Kidney epithelial cell (primary cell): ENCODE results near the gene ARMC5. TPM values are rescaled to one million over a fixed set of nuclear protein-coding genes. Genes with fewer than 3 reads are reported as not detected.

Source experiments
- DNase-seq: peaks from one replicate; pipeline ENCODE4 v3.0.0-alpha.2; 2010; ENCODE audit warnings: low read depth
- H3K27me3 ChIP-seq: 2 replicates; pipeline ENCODE4 v1.6.0; 2011; ENCODE audit warnings: low read length; ENCODE audit not compliant: control insufficient read depth, insufficient read depth
- H3K36me3 ChIP-seq: 2 replicates; pipeline ENCODE4 v1.5.1; 2011; ENCODE audit warnings: low read length; ENCODE audit not compliant: control insufficient read depth, insufficient read depth
- H3K4me3 ChIP-seq: 2 replicates; pipeline ENCODE4 v1.5.1; 2011; ENCODE audit warnings: low read depth, mild to moderate bottlenecking, control low read depth, low read length
- total RNA-seq: library from RNA; depleted of rRNA; stranded (reverse); fragments of >200 nt; gene quantifications from 2 replicates; pipeline ENCODE4 v1.2.3, GENCODE V29; 2015
- TF ChIP-seq, protein P1 (sequence below): IDR thresholded peaks from 2 replicates; pipeline ENCODE4 v1.5.1; 2011; ENCODE audit warnings: mild to moderate bottlenecking, moderate library complexity, low read length, control low read depth, inconsistent platforms; ENCODE audit not compliant: insufficient read depth, poor library complexity, severe bottlenecking

ARMC5 gene
- total RNA-seq, 1 donor from 2014 or later, result 18.7 TPM

DNA sequence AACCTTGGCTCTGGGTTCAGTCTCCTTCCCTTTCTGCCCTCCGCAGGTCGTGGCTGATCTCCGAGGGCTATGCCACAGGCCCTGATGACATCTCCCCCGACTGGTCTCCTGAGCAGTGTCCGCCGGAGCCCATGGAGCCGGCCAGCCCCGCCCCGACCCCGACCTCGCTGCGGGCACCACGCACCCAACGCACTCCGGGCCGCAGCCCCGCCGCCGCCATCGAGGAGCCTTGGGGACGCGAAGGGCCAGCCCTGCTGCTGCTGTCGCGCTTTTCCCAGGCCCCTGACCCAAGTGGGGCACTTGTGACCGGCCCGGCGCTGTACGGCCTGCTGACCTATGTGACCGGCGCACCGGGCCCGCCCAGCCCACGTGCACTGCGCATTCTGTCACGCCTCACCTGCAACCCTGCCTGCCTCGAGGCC is 5.1 kb downstream of the ARMC5 start:
- TF ChIP-seq, protein P1, sequence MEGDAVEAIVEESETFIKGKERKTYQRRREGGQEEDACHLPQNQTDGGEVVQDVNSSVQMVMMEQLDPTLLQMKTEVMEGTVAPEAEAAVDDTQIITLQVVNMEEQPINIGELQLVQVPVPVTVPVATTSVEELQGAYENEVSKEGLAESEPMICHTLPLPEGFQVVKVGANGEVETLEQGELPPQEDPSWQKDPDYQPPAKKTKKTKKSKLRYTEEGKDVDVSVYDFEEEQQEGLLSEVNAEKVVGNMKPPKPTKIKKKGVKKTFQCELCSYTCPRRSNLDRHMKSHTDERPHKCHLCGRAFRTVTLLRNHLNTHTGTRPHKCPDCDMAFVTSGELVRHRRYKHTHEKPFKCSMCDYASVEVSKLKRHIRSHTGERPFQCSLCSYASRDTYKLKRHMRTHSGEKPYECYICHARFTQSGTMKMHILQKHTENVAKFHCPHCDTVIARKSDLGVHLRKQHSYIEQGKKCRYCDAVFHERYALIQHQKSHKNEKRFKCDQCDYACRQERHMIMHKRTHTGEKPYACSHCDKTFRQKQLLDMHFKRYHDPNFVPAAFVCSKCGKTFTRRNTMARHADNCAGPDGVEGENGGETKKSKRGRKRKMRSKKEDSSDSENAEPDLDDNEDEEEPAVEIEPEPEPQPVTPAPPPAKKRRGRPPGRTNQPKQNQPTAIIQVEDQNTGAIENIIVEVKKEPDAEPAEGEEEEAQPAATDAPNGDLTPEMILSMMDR, result no peak
- no peak for DNase-seq
- no peaks in the 10 kb centered on the region for H3K36me3 ChIP-seq
- H3K4me3 ChIP-seq, result no peak overlapping the region
- no peaks in the 10 kb centered on the region for H3K27me3 ChIP-seq

DNA sequence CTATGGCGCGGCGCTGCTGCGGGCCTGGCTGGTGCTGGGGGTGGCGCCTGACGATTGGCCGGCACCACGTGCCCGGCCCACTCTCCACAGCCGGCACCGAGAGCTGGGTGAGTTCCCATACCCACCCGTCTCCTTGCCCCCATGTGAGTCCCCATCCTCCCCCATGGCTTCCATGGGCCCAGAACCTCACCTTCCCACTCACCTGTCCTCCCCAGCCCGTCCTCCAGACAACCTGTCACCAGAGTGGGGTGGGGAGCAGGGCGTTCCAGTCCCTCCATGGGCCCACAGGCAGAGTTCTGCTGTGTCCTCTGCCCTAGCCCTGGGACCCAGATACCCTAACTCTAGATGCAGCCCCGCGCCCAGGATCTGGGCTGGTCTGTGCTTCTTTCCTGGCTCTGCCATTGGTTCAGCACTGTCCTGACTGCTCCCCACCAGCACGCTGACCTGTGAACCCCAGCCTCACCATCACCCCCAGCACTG is 5.5 kb downstream of the ARMC5 start:
- Histone ChIP-seq H3K36me3 (no peaks in the 10 kb centered on the region), H3K27me3 (no peaks in the 10 kb centered on the region), H3K4me3 (no peak overlapping the region)
- TF ChIP-seq, protein P1, result no peak
- no peak for DNase-seq

DNA sequence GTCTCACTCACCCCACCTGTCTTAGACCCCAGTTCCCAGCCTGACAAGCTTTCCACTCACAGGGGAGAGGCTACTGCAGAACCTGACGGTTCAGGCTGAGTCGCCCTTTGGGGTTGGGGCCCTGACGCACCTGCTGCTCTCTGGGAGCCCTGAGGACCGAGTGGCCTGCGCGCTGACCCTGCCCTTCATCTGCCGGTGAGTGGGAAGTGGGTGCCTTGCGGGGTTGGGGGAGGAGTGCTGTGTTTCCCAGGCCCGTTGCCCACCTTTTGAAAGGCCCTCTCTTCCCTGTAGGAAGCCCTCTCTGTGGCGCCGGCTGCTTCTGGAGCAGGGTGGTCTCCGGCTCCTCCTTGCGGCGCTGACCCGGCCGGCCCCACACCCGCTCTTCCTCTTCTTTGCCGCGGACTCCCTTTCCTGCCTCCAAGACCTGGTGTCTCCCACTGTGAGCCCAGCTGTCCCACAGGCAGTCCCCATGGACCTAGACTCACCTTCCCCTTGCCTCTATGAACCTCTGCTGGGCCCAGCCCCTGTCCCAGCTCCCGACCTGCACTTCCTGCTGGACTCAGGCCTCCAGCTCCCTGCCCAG is 6.6 kb downstream of the ARMC5 start:
- H3K36me3 ChIP-seq, result no peaks in the 10 kb centered on the region
- TF ChIP-seq, protein P1, result no peak
- no peak for DNase-seq
- H3K27me3 ChIP-seq, result no peaks in the 10 kb centered on the region
- H3K4me3 ChIP-seq, result no peak overlapping the region

DNA sequence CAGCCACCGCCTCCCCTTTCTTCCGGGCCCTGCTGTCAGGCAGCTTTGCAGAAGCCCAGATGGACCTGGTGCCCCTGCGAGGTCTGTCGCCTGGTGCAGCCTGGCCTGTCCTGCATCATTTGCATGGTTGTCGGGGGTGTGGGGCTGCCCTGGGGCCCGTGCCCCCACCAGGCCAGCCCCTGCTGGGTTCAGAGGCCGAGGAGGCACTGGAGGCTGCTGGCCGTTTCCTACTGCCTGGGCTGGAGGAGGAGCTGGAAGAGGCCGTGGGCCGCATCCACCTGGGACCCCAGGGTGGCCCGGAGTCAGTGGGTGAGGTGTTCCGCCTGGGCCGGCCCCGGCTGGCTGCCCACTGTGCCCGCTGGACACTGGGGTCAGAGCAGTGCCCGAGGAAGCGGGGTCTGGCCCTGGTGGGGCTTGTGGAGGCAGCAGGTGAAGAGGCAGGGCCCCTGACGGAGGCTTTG is 7.1 kb downstream of the ARMC5 start:
- no peaks in the 10 kb centered on the region for H3K36me3 ChIP-seq
- H3K27me3 ChIP-seq, result no peaks in the 10 kb centered on the region
- TF ChIP-seq, protein P1, result no peak
- no peak for DNase-seq
- H3K4me3 ChIP-seq, result no peak overlapping the region

DNA sequence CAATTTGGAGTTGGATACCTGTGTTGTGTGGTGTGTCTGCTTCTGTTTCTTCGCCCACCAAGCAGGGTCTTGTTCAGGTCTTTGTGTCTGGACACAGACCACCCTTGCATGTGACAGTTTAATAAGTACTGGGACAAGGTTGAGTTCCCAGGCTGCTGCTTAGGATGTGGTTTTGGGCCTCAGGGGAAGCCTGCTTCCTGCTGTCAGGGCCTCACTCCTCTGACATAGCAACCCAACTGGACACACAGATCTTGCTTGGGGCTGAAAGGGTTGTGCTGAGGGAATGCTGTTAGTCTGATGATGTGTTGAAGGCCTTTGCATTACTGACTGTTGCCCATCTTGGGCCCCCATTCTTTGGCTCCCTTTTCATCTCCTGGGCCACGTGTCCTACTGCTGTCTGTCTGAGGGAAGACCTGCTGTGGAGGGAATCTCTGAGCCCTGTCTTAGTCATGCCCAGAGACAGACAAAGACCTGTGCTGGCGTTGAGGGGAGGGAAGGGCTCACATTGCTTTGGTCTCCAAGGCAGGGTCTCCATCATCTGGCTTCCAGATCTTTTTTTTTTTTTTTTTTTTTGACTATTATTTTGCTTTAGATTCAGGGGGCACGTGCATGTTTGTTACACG is 8.0 kb downstream of the ARMC5 start:
- TF ChIP-seq, protein P1, result no peak
- no peaks in the 10 kb centered on the region for H3K36me3 ChIP-seq
- DNase-seq, result no peak
- H3K27me3 ChIP-seq, result no peaks in the 10 kb centered on the region
- H3K4me3 ChIP-seq, result no peak overlapping the region
